Activated naive CD4-positive, alpha-beta T cell treated with Interleukin-2 at 50 U/mL for 16 hours (primary cell): ENCODE measurements around the gene XRCC4.

Experiments
- DNase-seq: peaks from one replicate; pipeline ENCODE4 v3.0.0-alpha.2; 2020

Gene XRCC4

GRCh38 chr5:83281658-83282057 lies 204.3 kb downstream of the XRCC4 start:
- no peak for DNase-seq

- DNase-seq, result no peak
These were observed 206.4 kb downstream of the XRCC4 start for GRCh38 chr5:83283761-83284160.

GRCh38 chr5:83285661-83286398 lies 208.5 kb downstream of the XRCC4 start:
- no peak for DNase-seq

- no peak for DNase-seq
These were observed 216.9 kb downstream of the XRCC4 start for GRCh38 chr5:83294246-83294645.

- no peak for DNase-seq
These were observed 222.0 kb downstream of the XRCC4 start for GRCh38 chr5:83299353-83299752.

GRCh38 chr5:83306572-83307241 lies 229.4 kb downstream of the XRCC4 start:
- DNase-seq, result peak; percentile 2

GRCh38 chr5:83312663-83313062 lies 235.3 kb downstream of the XRCC4 start:
- no peak for DNase-seq

- no peak for DNase-seq
These were observed 236.1 kb downstream of the XRCC4 start for GRCh38 chr5:83313436-83313835.

- no peak for DNase-seq
These were observed 244.2 kb downstream of the XRCC4 start for GRCh38 chr5:83321483-83322055.

GRCh38 chr5:83322273-83322924 lies 245.1 kb downstream of the XRCC4 start:
- DNase-seq, result no peak

GRCh38 chr5:83323557-83324180 lies 246.3 kb downstream of the XRCC4 start:
- DNase-seq, result no peak

- no peak for DNase-seq
These were observed 254.5 kb downstream of the XRCC4 start for GRCh38 chr5:83331842-83332241.

GRCh38 chr5:83337453-83338035 lies 260.2 kb downstream of the XRCC4 start:
- no peak for DNase-seq

GRCh38 chr5:83340511-83340918 lies 263.2 kb downstream of the XRCC4 start:
- peak; percentile 2 for DNase-seq

GRCh38 chr5:83341815-83342334 lies 264.5 kb downstream of the XRCC4 start:
- no peak for DNase-seq

GRCh38 chr5:83342465-83342864 lies 265.1 kb downstream of the XRCC4 start:
- DNase-seq, result no peak

GRCh38 chr5:83343299-83343698 lies 266.0 kb downstream of the XRCC4 start:
- no peak for DNase-seq

- DNase-seq, result no peak
These were observed 268.1 kb downstream of the XRCC4 start for GRCh38 chr5:83345423-83345822.

GRCh38 chr5:83348281-83348780 lies 271.0 kb downstream of the XRCC4 start:
- no peak for DNase-seq

- no peak for DNase-seq
These were observed 275.9 kb downstream of the XRCC4 start for GRCh38 chr5:83353231-83353630.

- DNase-seq, result no peak
These were observed 276.4 kb downstream of the XRCC4 start for GRCh38 chr5:83353774-83354173.

- no peak for DNase-seq
These were observed 277.6 kb downstream of the XRCC4 start for GRCh38 chr5:83354958-83355357.
